ENCODE results near the gene RRP12. TPM values are rescaled to one million over a fixed set of nuclear protein-coding genes. Genes with fewer than 3 reads are reported as not detected.
"Not testable (repeated sequence)": the region's sequence is repeated elsewhere in the genome, so short reads cannot be mapped to it uniquely, and the experiment has no call there.

The RRP12 gene
- total and polyA plus RNA-seq, 2 donors (not counting 3 experiments of a cell fraction or from before 2014, with no cell fraction given): 13.6 to 35.8 TPM

DNA sequence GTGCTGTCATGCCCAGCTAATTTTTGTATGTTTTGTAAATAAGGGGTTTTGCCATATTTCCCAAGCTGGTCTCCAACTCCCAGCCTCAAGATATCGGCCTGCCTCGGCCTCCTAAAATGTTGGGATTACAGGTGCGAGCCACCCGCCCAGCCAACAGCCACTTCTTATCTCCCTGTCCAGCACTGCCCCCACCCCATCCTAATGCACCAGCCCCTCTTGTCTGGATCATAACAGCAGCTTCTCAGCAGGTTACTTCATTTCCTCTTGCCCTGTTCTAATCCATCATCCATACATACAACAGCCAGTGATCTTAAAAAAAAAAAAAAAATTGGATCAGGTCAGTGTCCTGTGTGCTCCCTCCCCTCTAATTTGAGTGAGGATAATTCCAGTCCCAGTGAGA lies 53.8 kb downstream of the RRP12 start:
- no TSS peak for BruUV-seq (replicated peaks)
- Histone ChIP-seq H3K27ac (ENCODE audit: insufficient read depth, low read depth, low read length) (no peak overlapping the region), H3K27me3 (ENCODE audit: control insufficient read depth in 2 of 2, insufficient read depth in 2 of 2, low read length in 2 of 2) (no peaks in the 10 kb centered on the region), H3K9me1 (replicated peaks; ENCODE audit: control insufficient read depth, extremely low read depth, insufficient read depth, low read length) (no peaks in the 10 kb centered on the region), H3K36me3 (ENCODE audit: control insufficient read depth in 2 of 2, extremely low read depth in 1 of 2, insufficient read depth in 2 of 2, low read length in 2 of 2) (no peaks in the 10 kb centered on the region), H3K9me3 (replicated peaks; ENCODE audit: control insufficient read depth, insufficient read depth, low read length) (no peaks in the 10 kb centered on the region), H3K79me2 (ENCODE audit: control insufficient read depth, insufficient read depth, low read length) (no peaks in the 10 kb centered on the region), H3K4me2 (ENCODE audit: insufficient read depth, low read length) (no peak overlapping the region), H3K4me3 (replicated peaks in 1 of 3; ENCODE audit: insufficient read depth in 1 of 3, low read depth in 1 of 3, low read length in 3 of 3) (no peak overlapping the region), H2AFZ (ENCODE audit: low read depth, low read length) (no peak overlapping the region), H4K20me1 (replicated peaks; ENCODE audit: control insufficient read depth, extremely low read depth, insufficient read depth, low read length) (no peaks in the 10 kb centered on the region), H3K4me1 (ENCODE audit: control insufficient read depth, extremely low read depth, insufficient read depth, low read length) (no peaks in the 10 kb centered on the region), H3K9ac (replicated peaks; ENCODE audit: extremely low read depth, insufficient read depth, low read length) (no peak overlapping the region)
- FAIRE-seq: no peak
- POLR2A ChIA-PET: no interaction called here
- TF ChIP-seq JUN (IDR thresholded peaks at IDR 0.05; ENCODE audit: borderline replicate concordance, insufficient read depth, insufficient read length, low read depth) (no peak), FOS (IDR thresholded peaks at IDR 0.05; ENCODE audit: borderline replicate concordance, insufficient read depth, low read length) (no peak), POLR2AphosphoS5 (IDR thresholded peaks at IDR 0.05; ENCODE audit: insufficient read depth, low read depth, low read length) (no peak), EZH2 (IDR thresholded peaks at IDR 0.05; ENCODE audit: borderline replicate concordance, low read depth, low read length, severe bottlenecking) (no peak), GATA2 (IDR thresholded peaks at IDR 0.05; ENCODE audit: insufficient read depth, insufficient read length, low read depth, low read length) (no peak), POLR2A (IDR thresholded peaks at IDR 0.05; ENCODE audit: low read depth, low read length) (no peak), MYC (IDR thresholded peaks at IDR 0.05; ENCODE audit: low read depth, low read length) (no peak)
- TF ChIP-seq, protein P1, sequence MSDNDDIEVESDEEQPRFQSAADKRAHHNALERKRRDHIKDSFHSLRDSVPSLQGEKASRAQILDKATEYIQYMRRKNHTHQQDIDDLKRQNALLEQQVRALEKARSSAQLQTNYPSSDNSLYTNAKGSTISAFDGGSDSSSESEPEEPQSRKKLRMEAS (IDR thresholded peaks at IDR 0.05; ENCODE audit: insufficient read depth, insufficient read length): no peak
- TF ChIP-seq, protein P2, sequence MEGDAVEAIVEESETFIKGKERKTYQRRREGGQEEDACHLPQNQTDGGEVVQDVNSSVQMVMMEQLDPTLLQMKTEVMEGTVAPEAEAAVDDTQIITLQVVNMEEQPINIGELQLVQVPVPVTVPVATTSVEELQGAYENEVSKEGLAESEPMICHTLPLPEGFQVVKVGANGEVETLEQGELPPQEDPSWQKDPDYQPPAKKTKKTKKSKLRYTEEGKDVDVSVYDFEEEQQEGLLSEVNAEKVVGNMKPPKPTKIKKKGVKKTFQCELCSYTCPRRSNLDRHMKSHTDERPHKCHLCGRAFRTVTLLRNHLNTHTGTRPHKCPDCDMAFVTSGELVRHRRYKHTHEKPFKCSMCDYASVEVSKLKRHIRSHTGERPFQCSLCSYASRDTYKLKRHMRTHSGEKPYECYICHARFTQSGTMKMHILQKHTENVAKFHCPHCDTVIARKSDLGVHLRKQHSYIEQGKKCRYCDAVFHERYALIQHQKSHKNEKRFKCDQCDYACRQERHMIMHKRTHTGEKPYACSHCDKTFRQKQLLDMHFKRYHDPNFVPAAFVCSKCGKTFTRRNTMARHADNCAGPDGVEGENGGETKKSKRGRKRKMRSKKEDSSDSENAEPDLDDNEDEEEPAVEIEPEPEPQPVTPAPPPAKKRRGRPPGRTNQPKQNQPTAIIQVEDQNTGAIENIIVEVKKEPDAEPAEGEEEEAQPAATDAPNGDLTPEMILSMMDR (IDR thresholded peaks at IDR 0.05; ENCODE audit: extremely low read depth in 1 of 2, insufficient read depth in 1 of 2, low read depth in 1 of 2, low read length in 2 of 2): no peak
- no peak for DNase-seq (ENCODE audit: low read depth, low spot score)
- CTCF ChIA-PET: no interaction called here
- intact Hi-C loops (cut with micrococcal nuclease): no loop called here
- dilution Hi-C loops (cut with MboI; ENCODE audit: extremely low pct_ligation_motif_present, low sequenced_read_pairs): no loop called here

GRCh38 chr10:97343664-97344063 lies 57.5 kb downstream of the RRP12 start:
- BruUV-seq (replicated peaks); H3K4me2 ChIP-seq (ENCODE audit: insufficient read depth, low read length); dilution Hi-C loops (cut with MboI; ENCODE audit: extremely low pct_ligation_motif_present, low sequenced_read_pairs); H2AFZ ChIP-seq (ENCODE audit: low read depth, low read length); H3K36me3 ChIP-seq (ENCODE audit: control insufficient read depth in 2 of 2, extremely low read depth in 1 of 2, insufficient read depth in 2 of 2, low read length in 2 of 2); H3K27me3 ChIP-seq (ENCODE audit: control insufficient read depth in 2 of 2, insufficient read depth in 2 of 2, low read length in 2 of 2); H3K4me1 ChIP-seq (ENCODE audit: control insufficient read depth, extremely low read depth, insufficient read depth, low read length); H3K27ac ChIP-seq (ENCODE audit: insufficient read depth, low read depth, low read length); intact Hi-C loops (cut with micrococcal nuclease); FAIRE-seq; H4K20me1 ChIP-seq (replicated peaks; ENCODE audit: control insufficient read depth, extremely low read depth, insufficient read depth, low read length); POLR2A ChIA-PET; H3K9me3 ChIP-seq (replicated peaks; ENCODE audit: control insufficient read depth, insufficient read depth, low read length); H3K79me2 ChIP-seq (ENCODE audit: control insufficient read depth, insufficient read depth, low read length); H3K9me1 ChIP-seq (replicated peaks; ENCODE audit: control insufficient read depth, extremely low read depth, insufficient read depth, low read length); DNase-seq (ENCODE audit: low read depth, low spot score); H3K9ac ChIP-seq (replicated peaks; ENCODE audit: extremely low read depth, insufficient read depth, low read length); H3K4me3 ChIP-seq (replicated peaks in 1 of 3; ENCODE audit: insufficient read depth in 1 of 3, low read depth in 1 of 3, low read length in 3 of 3): not testable (repeated sequence)
- CTCF ChIA-PET: interaction anchor here (3.4 kb wide), 1 partner anchor 11 kb away, joined by 14 read pairs; no protein-coding TSS in a partner anchor

All from endothelial cell of umbilical vein (primary cell).